Measurements from ENCODE around the gene MCF2L.

The MCF2L gene

GRCh38 chr13:113093580-113094409 is 124.8 kb downstream of the MCF2L start (continued):
- no peak for TF ChIP-seq CREB5 (CRISPR knock-in tag; IDR thresholded peaks at IDR 0.05; ENCODE audit: low read depth)

DNA sequence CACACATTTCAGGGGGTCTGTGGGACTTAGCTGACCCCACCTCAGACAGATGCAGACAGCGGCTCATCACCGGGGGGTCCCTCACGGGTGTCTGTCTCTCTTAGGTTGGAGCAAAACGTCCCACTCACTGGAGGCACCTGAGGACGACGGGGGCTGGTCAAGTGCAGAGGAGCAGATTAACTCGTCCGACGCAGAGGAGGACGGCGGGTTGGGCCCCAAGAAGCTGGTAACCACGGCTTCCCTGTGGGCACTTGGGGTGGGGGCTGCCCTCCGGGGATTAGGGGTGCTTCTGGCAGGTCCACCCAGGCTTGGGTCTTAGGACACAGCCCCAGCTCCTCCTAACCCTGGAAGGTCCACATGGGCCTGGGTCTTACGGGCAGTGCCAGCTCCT is 125.4 kb downstream of the MCF2L start:
- ATAC-seq: no peak
- TF ChIP-seq ZFP3 (CRISPR knock-in tag; IDR thresholded peaks at IDR 0.05) (no peak), SNAI2 (CRISPR knock-in tag; IDR thresholded peaks at IDR 0.05) (no peak), ARNTL (CRISPR knock-in tag; IDR thresholded peaks at IDR 0.05; ENCODE audit: borderline replicate concordance, low read depth) (no peak), ESRRG (CRISPR knock-in tag; IDR thresholded peaks at IDR 0.05) (no peak), RARB (CRISPR knock-in tag; IDR thresholded peaks at IDR 0.05) (no peak), GLIS3 (CRISPR knock-in tag; IDR thresholded peaks at IDR 0.05) (no peak), PATZ1 (CRISPR knock-in tag; IDR thresholded peaks at IDR 0.05; ENCODE audit: borderline replicate concordance) (no peak), TCF4 (CRISPR knock-in tag; IDR thresholded peaks at IDR 0.05; ENCODE audit: borderline replicate concordance) (no peak), CREB5 (CRISPR knock-in tag; IDR thresholded peaks at IDR 0.05; ENCODE audit: low read depth) (no peak), ZFP30 (CRISPR knock-in tag; IDR thresholded peaks at IDR 0.05) (no peak), OSR1 (CRISPR knock-in tag; IDR thresholded peaks at IDR 0.05) (no peak), ZNF8 (CRISPR knock-in tag; IDR thresholded peaks at IDR 0.05) (no peak), CSRNP3 (CRISPR knock-in tag; IDR thresholded peaks at IDR 0.05) (no peak)
- TF ChIP-seq, protein P1, sequence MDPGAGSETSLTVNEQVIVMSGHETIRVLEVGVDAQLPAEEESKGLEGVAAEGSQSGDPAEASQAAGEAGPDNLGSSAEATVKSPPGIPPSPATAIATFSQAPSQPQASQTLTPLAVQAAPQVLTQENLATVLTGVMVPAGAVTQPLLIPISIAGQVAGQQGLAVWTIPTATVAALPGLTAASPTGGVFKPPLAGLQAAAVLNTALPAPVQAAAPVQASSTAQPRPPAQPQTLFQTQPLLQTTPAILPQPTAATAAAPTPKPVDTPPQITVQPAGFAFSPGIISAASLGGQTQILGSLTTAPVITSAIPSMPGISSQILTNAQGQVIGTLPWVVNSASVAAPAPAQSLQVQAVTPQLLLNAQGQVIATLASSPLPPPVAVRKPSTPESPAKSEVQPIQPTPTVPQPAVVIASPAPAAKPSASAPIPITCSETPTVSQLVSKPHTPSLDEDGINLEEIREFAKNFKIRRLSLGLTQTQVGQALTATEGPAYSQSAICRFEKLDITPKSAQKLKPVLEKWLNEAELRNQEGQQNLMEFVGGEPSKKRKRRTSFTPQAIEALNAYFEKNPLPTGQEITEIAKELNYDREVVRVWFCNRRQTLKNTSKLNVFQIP (CRISPR knock-in tag; IDR thresholded peaks at IDR 0.05; ENCODE audit: borderline replicate concordance, low read depth): no peak

DNA sequence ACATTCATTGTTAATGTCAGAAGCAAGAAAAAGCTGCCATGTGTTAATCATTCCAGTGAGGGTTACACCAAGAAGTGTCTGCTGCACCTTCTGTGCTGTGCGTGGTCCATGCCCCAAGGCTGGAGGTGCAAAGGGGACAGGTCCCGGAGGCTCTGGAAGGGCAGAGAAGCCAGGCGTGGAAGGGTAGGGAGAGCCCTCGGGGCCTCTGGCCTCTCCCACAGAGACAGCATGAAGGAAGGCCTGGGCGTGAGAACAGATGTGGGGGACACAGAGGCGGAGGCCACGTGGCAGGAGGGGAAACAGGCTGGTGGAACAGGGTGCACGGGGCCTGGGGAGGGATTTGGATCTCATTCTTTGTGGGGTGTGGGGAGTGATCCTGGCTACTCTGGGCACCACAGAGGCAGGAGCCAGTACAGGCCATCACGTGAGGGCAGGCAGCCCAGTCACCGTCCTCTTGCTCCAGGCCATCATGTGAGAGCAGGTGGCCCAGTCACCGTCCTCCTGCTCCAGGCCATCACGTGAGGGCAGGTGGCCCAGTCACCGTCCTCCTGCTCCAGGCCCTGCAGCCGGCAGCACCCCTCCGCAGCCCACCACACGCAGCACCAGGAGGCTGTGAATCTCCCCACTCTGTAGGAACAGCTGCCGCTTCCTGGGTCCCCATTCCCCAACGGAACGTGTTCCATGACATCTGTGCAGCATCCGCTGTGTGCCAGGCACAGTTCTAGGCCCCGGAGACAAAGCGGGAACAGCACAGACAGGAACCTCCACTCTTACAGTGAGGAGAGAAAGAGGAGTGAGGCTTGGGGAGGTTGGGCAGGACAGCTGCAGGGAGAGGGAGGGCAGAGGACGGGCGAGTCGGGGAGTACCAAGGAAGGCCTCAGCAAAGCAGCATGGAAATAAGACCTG is 126.4 kb downstream of the MCF2L start:
- no peak for ATAC-seq
- TF ChIP-seq GLIS3 (CRISPR knock-in tag; IDR thresholded peaks at IDR 0.05): no peak
- no peak for TF ChIP-seq ESRRG (CRISPR knock-in tag; IDR thresholded peaks at IDR 0.05)
- TF ChIP-seq ZNF70 (CRISPR knock-in tag; IDR thresholded peaks at IDR 0.05): no peak

- ATAC-seq: no peak
- TF ChIP-seq RARB (CRISPR knock-in tag; IDR thresholded peaks at IDR 0.05) (no peak), CREB5 (CRISPR knock-in tag; IDR thresholded peaks at IDR 0.05; ENCODE audit: low read depth) (no peak), PPARA (CRISPR knock-in tag; IDR thresholded peaks at IDR 0.05; ENCODE audit: borderline replicate concordance) (no peak), BACH2 (CRISPR knock-in tag; IDR thresholded peaks at IDR 0.05; ENCODE audit: borderline replicate concordance) (no peak), ISL1 (CRISPR knock-in tag; IDR thresholded peaks at IDR 0.05) (no peak), ZNF565 (CRISPR knock-in tag; conservative IDR thresholded peaks at IDR 0.05; ENCODE audit: low read depth) (no peak), OSR1 (CRISPR knock-in tag; IDR thresholded peaks at IDR 0.05) (no peak), GLIS3 (CRISPR knock-in tag; IDR thresholded peaks at IDR 0.05) (no peak), ARNTL (CRISPR knock-in tag; IDR thresholded peaks at IDR 0.05; ENCODE audit: borderline replicate concordance, low read depth) (no peak), SNAI2 (CRISPR knock-in tag; IDR thresholded peaks at IDR 0.05) (no peak), ZFP30 (CRISPR knock-in tag; IDR thresholded peaks at IDR 0.05) (no peak), TCF4 (CRISPR knock-in tag; IDR thresholded peaks at IDR 0.05; ENCODE audit: borderline replicate concordance) (no peak), ZFP3 (CRISPR knock-in tag; IDR thresholded peaks at IDR 0.05) (no peak), PATZ1 (CRISPR knock-in tag; IDR thresholded peaks at IDR 0.05; ENCODE audit: borderline replicate concordance) (no peak)
Measured at GRCh38 chr13:113096052-113096744, 127.2 kb downstream of the MCF2L start.
